ENCODE results near the gene IWS1.

DNA sequence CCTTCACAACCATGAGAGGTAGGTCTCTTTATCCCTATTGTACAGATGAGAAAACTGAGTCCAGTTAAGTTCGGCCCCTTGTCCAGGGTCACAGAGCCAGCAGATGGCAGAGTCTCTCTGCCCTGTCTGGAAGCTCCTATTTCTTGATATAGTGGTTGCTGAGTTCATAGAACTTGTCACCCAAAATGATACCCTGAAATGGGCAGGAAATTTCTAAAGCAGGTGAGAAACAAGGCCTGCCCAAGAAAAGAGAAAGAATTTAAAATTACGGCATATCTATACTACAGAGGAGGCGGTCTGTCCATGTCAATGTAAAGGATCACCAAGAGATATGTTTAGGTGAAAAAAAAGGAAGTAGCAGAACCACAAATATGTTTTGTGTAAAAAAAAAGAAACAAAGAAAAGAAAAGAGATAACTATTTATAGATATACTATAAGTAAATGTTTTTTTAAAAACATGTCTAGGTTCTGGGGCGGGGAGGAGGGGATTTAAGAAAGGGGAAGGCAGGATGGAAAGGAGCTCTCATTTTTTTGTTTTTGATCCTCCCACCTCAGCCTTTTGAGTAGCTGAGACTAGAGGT, 49.0 kb upstream of the IWS1 start:
- no peak for TF ChIP-seq NR2C2 (CRISPR knock-in tag; IDR thresholded peaks at IDR 0.05)
- TF ChIP-seq, protein P1, sequence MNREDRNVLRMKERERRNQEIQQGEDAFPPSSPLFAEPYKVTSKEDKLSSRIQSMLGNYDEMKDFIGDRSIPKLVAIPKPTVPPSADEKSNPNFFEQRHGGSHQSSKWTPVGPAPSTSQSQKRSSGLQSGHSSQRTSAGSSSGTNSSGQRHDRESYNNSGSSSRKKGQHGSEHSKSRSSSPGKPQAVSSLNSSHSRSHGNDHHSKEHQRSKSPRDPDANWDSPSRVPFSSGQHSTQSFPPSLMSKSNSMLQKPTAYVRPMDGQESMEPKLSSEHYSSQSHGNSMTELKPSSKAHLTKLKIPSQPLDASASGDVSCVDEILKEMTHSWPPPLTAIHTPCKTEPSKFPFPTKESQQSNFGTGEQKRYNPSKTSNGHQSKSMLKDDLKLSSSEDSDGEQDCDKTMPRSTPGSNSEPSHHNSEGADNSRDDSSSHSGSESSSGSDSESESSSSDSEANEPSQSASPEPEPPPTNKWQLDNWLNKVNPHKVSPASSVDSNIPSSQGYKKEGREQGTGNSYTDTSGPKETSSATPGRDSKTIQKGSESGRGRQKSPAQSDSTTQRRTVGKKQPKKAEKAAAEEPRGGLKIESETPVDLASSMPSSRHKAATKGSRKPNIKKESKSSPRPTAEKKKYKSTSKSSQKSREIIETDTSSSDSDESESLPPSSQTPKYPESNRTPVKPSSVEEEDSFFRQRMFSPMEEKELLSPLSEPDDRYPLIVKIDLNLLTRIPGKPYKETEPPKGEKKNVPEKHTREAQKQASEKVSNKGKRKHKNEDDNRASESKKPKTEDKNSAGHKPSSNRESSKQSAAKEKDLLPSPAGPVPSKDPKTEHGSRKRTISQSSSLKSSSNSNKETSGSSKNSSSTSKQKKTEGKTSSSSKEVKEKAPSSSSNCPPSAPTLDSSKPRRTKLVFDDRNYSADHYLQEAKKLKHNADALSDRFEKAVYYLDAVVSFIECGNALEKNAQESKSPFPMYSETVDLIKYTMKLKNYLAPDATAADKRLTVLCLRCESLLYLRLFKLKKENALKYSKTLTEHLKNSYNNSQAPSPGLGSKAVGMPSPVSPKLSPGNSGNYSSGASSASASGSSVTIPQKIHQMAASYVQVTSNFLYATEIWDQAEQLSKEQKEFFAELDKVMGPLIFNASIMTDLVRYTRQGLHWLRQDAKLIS (CRISPR knock-in tag; IDR thresholded peaks at IDR 0.05; ENCODE audit: borderline replicate concordance) = no peak
- TF ChIP-seq TEAD4 (CRISPR knock-in tag; IDR thresholded peaks at IDR 0.05) = no peak
- TF ChIP-seq ETV6 (CRISPR knock-in tag; IDR thresholded peaks at IDR 0.05) = no peak
- TF ChIP-seq, protein P2, sequence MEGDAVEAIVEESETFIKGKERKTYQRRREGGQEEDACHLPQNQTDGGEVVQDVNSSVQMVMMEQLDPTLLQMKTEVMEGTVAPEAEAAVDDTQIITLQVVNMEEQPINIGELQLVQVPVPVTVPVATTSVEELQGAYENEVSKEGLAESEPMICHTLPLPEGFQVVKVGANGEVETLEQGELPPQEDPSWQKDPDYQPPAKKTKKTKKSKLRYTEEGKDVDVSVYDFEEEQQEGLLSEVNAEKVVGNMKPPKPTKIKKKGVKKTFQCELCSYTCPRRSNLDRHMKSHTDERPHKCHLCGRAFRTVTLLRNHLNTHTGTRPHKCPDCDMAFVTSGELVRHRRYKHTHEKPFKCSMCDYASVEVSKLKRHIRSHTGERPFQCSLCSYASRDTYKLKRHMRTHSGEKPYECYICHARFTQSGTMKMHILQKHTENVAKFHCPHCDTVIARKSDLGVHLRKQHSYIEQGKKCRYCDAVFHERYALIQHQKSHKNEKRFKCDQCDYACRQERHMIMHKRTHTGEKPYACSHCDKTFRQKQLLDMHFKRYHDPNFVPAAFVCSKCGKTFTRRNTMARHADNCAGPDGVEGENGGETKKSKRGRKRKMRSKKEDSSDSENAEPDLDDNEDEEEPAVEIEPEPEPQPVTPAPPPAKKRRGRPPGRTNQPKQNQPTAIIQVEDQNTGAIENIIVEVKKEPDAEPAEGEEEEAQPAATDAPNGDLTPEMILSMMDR (IDR thresholded peaks at IDR 0.05) = no peak
- TF ChIP-seq, protein P3, sequence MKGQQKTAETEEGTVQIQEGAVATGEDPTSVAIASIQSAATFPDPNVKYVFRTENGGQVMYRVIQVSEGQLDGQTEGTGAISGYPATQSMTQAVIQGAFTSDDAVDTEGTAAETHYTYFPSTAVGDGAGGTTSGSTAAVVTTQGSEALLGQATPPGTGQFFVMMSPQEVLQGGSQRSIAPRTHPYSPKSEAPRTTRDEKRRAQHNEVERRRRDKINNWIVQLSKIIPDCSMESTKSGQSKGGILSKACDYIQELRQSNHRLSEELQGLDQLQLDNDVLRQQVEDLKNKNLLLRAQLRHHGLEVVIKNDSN (CRISPR knock-in tag; IDR thresholded peaks at IDR 0.05) = no peak
- TF ChIP-seq, protein P4, sequence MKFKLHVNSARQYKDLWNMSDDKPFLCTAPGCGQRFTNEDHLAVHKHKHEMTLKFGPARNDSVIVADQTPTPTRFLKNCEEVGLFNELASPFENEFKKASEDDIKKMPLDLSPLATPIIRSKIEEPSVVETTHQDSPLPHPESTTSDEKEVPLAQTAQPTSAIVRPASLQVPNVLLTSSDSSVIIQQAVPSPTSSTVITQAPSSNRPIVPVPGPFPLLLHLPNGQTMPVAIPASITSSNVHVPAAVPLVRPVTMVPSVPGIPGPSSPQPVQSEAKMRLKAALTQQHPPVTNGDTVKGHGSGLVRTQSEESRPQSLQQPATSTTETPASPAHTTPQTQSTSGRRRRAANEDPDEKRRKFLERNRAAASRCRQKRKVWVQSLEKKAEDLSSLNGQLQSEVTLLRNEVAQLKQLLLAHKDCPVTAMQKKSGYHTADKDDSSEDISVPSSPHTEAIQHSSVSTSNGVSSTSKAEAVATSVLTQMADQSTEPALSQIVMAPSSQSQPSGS (CRISPR knock-in tag; IDR thresholded peaks at IDR 0.05; ENCODE audit: borderline replicate concordance, low read depth) = no peak
- no peak for TF ChIP-seq ZBTB21 (CRISPR knock-in tag; IDR thresholded peaks at IDR 0.05; ENCODE audit: borderline replicate concordance)
- TF ChIP-seq, protein P5, sequence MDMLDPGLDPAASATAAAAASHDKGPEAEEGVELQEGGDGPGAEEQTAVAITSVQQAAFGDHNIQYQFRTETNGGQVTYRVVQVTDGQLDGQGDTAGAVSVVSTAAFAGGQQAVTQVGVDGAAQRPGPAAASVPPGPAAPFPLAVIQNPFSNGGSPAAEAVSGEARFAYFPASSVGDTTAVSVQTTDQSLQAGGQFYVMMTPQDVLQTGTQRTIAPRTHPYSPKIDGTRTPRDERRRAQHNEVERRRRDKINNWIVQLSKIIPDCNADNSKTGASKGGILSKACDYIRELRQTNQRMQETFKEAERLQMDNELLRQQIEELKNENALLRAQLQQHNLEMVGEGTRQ (CRISPR knock-in tag; IDR thresholded peaks at IDR 0.05) = no peak
- no peak for TF ChIP-seq IRF2 (CRISPR knock-in tag; IDR thresholded peaks at IDR 0.05; ENCODE audit: borderline replicate concordance, low read depth)
- TF ChIP-seq NFYB (CRISPR knock-in tag; conservative IDR thresholded peaks at IDR 0.05; ENCODE audit: low read depth) = no peak
- TF ChIP-seq, protein P6, sequence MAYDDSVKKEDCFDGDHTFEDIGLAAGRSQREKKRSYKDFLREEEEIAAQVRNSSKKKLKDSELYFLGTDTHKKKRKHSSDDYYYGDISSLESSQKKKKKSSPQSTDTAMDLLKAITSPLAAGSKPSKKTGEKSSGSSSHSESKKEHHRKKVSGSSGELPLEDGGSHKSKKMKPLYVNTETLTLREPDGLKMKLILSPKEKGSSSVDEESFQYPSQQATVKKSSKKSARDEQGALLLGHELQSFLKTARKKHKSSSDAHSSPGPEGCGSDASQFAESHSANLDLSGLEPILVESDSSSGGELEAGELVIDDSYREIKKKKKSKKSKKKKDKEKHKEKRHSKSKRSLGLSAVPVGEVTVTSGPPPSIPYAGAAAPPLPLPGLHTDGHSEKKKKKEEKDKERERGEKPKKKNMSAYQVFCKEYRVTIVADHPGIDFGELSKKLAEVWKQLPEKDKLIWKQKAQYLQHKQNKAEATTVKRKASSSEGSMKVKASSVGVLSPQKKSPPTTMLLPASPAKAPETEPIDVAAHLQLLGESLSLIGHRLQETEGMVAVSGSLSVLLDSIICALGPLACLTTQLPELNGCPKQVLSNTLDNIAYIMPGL (CRISPR knock-in tag; IDR thresholded peaks at IDR 0.05) = no peak
- TF ChIP-seq FOXJ3 (CRISPR knock-in tag; IDR thresholded peaks at IDR 0.05; ENCODE audit: borderline replicate concordance) = no peak
